CD4-positive, alpha-beta T cell treated with Interferon gamma for 1 hour (primary cell): ENCODE results near the gene CTBP2.

ENCODE experiments used
- DNase-seq: peaks from one replicate; pipeline ENCODE4 v3.0.0-alpha.2; 2020

The CTBP2 gene

DNA sequence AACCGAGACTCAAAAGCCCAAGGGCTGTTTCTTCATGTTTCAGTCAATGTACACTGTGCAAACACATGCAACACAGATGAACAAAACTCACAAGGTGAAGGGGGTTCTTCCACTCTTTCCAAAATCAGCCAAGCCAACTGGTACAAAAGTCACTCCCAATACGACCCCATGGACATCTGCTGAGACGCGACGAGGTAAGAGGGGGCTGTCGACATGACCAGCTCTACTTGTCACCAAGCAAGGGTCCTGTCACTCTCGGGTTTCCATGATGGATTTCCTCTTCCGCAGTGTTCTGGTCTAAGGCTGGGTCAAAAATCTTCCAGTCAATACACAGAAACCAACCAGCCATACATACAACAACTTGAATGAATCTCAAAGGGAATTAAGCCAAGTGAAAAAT is 37.8 kb downstream of the CTBP2 start:
- DNase-seq: no peak

DNA sequence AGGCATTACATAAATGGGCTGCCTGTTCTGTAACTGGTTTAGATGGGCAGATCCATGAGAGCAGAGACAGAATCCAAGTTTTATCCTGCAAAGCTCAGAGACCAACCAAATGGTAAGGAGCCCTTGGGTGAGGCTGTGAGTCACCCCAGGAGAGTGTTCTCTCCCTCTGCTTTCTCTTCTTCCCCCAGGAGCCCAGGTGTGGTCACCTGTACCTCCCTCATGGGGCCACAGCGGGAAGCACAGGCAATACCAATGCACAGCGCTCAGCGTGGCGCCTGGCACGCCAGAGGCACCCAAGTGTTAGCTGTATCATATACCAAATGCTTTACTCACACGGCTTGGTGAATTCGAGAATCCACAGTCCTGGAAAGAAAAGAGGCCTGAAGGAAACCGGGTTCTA is 39.4 kb downstream of the CTBP2 start:
- no peak for DNase-seq

GRCh38 chr10:125120053-125120710 is 40.2 kb downstream of the CTBP2 start:
- no peak for DNase-seq

GRCh38 chr10:125118701-125119100 is 41.7 kb downstream of the CTBP2 start:
- no peak for DNase-seq

GRCh38 chr10:125118011-125118611 is 42.3 kb downstream of the CTBP2 start:
- DNase-seq: no peak

DNA sequence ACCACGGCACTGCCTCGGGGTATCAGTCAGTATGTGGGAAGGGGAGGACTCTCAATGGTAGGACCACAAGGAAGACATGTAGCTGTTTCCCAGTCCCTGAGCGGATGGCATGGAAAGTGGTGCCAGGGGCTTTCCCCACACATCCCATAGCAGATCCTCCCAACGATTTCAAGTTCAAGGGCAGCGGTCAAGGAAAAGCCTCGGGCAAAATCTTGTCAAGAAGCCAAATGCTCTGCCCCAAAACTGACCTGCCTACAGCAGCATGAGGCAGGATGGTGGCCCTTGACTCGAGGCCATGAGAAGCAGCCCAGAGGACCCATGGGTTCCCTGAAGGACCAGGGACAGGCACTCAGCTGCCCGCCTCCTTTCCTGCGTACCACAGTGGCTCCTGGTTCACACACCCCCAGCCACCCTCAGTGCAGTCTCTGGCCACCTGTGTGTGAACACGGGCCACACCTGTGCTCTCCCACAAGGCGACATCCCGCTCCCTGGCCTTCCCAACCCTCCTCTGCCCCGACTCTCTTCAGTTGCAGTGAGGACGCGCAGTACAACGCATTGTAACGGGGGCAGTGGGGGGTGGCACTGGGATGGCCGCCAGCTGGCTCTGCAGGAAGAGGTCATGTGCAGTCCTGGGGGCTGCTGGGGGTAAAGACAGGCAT is 43.6 kb downstream of the CTBP2 start:
- no peak for DNase-seq

GRCh38 chr10:125116041-125116649 is 44.2 kb downstream of the CTBP2 start:
- no peak for DNase-seq

GRCh38 chr10:125115409-125115808 is 45.0 kb downstream of the CTBP2 start:
- DNase-seq: no peak

DNA sequence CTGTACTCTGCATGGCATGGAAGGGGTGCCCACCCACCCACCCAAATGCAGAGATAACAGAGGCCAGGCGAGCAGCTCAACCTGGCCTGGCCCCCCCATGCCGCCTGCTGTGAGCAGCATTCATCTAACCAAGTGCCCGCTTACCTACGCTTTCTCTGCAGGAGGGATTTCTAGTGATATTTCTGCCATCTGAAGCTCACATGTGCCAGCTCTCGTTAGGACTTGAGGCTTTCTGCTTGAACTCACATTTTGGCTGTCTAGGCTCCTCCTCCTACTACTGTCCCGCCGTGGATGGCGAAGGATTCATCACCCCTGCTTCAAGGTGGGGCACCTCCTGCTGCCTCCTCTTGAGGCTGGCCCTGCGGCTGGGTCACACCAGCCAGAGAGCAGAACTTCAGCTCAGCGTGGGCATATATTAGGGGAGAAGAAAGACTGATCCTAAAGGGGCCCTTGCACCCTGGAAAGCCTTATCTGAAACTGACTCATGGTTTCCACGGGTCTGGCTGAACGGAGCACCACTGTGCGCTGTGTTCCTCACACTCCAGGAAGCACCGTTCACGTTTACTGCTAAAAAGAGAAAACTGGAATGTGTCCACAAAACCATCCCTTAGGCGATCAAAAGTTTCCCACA is 45.5 kb downstream of the CTBP2 start:
- DNase-seq: no peak

GRCh38 chr10:125113691-125114371 is 46.5 kb downstream of the CTBP2 start:
- DNase-seq: no peak

DNA sequence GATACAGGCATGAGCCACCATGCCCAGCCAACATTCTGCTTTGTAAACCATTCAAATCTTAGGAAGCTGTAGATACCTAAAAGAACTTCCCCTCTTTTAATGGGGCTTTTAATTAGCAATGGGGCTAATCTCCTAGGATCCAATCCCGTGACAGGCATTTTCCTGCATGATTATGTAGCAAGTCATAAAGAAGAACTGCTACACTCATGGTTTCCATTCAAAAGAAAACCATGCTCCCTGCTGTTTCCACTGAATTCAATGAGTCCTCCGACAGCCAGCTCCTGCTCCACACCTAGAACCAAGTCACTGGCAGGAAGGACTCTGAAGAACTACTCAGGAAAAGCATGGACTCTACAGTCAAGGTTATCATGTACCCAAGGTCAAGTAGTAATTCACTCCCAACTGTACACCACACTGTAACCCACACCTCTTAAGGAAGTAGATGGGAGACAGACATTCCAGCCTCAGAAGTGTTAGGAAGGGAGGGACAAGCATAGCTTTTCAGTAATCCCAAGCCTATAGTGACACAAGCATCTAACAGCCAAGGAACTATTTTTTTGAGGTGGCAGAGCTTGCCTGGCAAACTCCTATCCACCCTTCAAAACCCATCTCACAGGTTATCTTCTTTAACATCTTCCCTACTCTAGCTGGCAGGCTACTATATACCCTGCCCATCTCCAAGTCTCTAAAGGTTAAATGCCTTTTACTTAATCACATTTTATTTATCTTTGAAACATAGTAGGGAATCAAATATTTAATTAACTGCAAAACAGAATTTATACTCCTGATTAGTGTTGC is 47.5 kb downstream of the CTBP2 start:
- DNase-seq: no peak

- no peak for DNase-seq
These were observed 49.1 kb downstream of the CTBP2 start for GRCh38 chr10:125111118-125111727.

DNA sequence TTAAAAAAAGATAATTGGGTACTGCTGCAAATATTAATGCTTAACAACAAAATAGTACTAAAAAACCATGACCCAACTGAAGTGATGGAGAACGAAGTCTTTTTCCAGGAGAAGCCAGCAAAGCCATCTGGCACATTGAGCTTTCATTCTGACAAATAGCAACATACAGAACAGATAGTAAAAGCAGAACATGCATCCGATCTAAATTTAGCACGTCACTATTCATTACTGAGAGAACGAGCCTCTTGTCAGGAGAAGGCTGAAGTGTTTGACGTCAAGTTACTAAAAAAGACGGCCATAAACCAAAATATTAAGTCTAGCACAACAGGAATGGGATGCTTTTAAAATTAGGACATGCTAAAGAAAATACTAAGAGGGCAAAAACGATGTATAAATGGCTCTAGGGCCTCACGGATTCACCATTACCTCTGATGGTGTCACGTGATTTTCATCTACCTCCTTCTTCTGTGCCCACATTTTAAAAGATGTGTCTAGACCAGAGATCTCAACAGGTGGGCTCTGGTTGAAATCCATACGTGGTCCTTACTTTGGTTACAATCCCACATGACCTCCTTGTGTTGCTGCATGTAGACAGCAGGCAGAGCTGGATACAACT is 52.3 kb downstream of the CTBP2 start:
- DNase-seq: no peak

- DNase-seq: no peak
These were observed 53.0 kb downstream of the CTBP2 start for GRCh38 chr10:125107166-125107949.

DNA sequence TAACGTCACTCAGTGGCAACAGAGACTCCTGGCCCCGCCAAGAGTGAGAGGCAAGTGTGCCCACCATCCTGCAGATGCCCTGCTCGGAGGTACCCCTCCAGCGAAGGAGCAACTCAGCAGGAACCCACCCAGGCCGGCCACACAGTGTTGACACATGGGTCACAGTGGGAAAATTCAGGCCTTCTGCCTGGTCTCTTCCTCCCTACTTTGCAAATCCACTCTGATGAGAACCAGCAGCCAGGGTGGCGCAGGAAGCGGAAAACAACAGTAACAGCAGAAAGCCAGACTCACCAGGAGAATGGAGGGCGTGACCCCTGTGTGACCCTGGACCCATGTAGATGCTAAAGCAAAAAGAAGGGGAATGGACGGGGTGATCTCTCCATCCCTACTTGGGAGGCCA is 53.8 kb downstream of the CTBP2 start:
- no peak for DNase-seq

- DNase-seq: no peak
These were observed 54.6 kb downstream of the CTBP2 start for GRCh38 chr10:125105706-125106255.

- no peak for DNase-seq
These were observed 55.2 kb downstream of the CTBP2 start for GRCh38 chr10:125105155-125105554.

- DNase-seq: no peak
These were observed 55.8 kb downstream of the CTBP2 start for GRCh38 chr10:125104559-125104958.

GRCh38 chr10:125103924-125104323 is 56.4 kb downstream of the CTBP2 start:
- DNase-seq: no peak

DNA sequence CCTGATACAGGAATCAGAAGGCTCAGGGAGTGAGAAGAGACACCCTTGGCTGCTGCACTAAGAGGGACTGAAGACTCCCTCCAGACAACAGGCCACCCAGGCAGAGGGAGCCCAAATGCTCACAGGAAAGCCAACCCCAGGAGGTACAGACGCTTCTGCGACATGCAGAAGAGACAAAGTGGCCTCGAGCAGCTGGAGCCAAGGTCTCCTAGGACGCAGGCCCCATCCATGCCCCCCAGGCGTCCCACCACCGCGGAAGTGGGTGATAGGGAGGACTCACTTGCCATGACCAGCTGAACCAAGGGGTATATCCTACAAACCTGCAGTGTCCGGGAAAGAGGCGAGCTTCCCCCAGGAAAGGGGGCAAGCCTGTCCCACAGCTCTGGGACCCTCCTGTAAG is 56.9 kb downstream of the CTBP2 start:
- DNase-seq: no peak
